HepG2 (cell line): ENCODE results near the gene PLRG1. TPM values are rescaled to one million over a fixed set of nuclear protein-coding genes. Genes with fewer than 3 reads are reported as not detected.
A peak's percentile ranks its signal among the peaks of the same experiment; 100 is the strongest.

Experiments
- BCLAF1 ChIP-seq: fragments of 450-650 bp; IDR thresholded peaks from 2 replicates; pipeline ENCODE4 v1.6.1; 2017; ENCODE audit warnings: mild to moderate bottlenecking
- DR1 ChIP-seq: sonication (generic); formaldehyde crosslinking; IDR thresholded peaks from 2 replicates; pipeline ENCODE4 v1.8.0; 2021; ENCODE audit warnings: mild to moderate bottlenecking, missing genetic modification reagents, inconsistent platforms
- DRAP1 ChIP-seq: IDR thresholded peaks from 2 replicates; pipeline ENCODE4 v1.6.1; 2016; ENCODE audit warnings: missing genetic modification reagents, missing compliant biosample characterization
- ELF4 ChIP-seq: sonication (generic); formaldehyde crosslinking; IDR thresholded peaks from 2 replicates; pipeline ENCODE4 v1.5.0; 2020; ENCODE audit warnings: missing genetic modification reagents, mild to moderate bottlenecking, moderate library complexity, borderline replicate concordance
- GLI4 ChIP-seq: sonication (generic); formaldehyde crosslinking; IDR thresholded peaks from 2 replicates; pipeline ENCODE4 v1.5.1; 2020; ENCODE audit warnings: missing genetic modification reagents, mild to moderate bottlenecking, moderate library complexity, borderline replicate concordance
- KLF15 ChIP-seq: sonication (generic); formaldehyde crosslinking; IDR thresholded peaks from 2 replicates; pipeline ENCODE4 v1.8.1; 2023; ENCODE audit warnings: borderline replicate concordance, mild to moderate bottlenecking, inconsistent platforms, missing genetic modification reagents, mixed read lengths
- POLR2AphosphoS2 ChIP-seq: IDR thresholded peaks from 2 replicates; pipeline ENCODE4 v1.6.1; 2011; ENCODE audit warnings: low read depth, low read length, improper control_type of control experiment
- RFX3 ChIP-seq: IDR thresholded peaks from 2 replicates; pipeline ENCODE4 v1.6.1; 2016; ENCODE audit warnings: missing biosample characterization, missing genetic modification reagents
- SOX13 ChIP-seq, 3 experiments: fragments of 450-650 bp in 1 of 3; sonication (generic) in 1 of 3; formaldehyde crosslinking in 1 of 3; IDR thresholded peaks in 2 of 3; conservative IDR thresholded peaks in 1 of 3; 2 replicates each; pipeline versions ENCODE4 v1.5.0 to v1.6.1; 2016 to 2020; ENCODE audit warnings: antibody characterized with exemption in 1 of 3, mild to moderate bottlenecking in 1 of 3, missing compliant biosample characterization in 1 of 3, missing genetic modification reagents in 1 of 3, moderate library complexity in 1 of 3
- TAF1 ChIP-seq: sonication (generic); formaldehyde crosslinking; IDR thresholded peaks from 2 replicates; pipeline ENCODE4 v1.4.0; 2020; ENCODE audit warnings: missing genetic modification reagents
- TARDBP ChIP-seq: sonication (generic); formaldehyde crosslinking; IDR thresholded peaks from 2 replicates; pipeline ENCODE4 v1.8.0; 2022; ENCODE audit warnings: mild to moderate bottlenecking, missing genetic modification reagents
- ZNF20 ChIP-seq: sonication (generic); formaldehyde crosslinking; IDR thresholded peaks from 2 replicates; pipeline ENCODE4 v1.4.0; 2020; ENCODE audit warnings: mild to moderate bottlenecking, moderate library complexity, missing genetic modification reagents
- ZNF598 ChIP-seq: sonication (generic); formaldehyde crosslinking; IDR thresholded peaks from 2 replicates; pipeline ENCODE4 v1.5.1; 2020; ENCODE audit warnings: mild to moderate bottlenecking, missing genetic modification reagents, borderline replicate concordance
- ZNF879 ChIP-seq: sonication (generic); formaldehyde crosslinking; IDR thresholded peaks from 2 replicates; pipeline ENCODE4 v1.8.1; 2023; ENCODE audit warnings: missing genetic modification reagents
- ZNF883 ChIP-seq: sonication (generic); formaldehyde crosslinking; IDR thresholded peaks from 2 replicates; pipeline ENCODE4 v1.5.1; 2020; ENCODE audit warnings: mild to moderate bottlenecking, missing genetic modification reagents; ENCODE audit errors: not compliant biosample characterization
- polyA plus RNA-seq, 8 experiments: library from polyadenylated mRNA; depleted of rRNA in 3 of 8; stranded (reverse) in 7 of 8; unstranded in 1 of 8; fragments of >200 nt; fragmentation: Illumina TruSeq in 4 of 8; extraction: Trizol in 4 of 8; gene quantifications; 2 replicates each; pipeline versions ENCODE4 v1.2.1 to v1.2.3, GENCODE V29; 2011 to 2016; ENCODE audit warnings: low read depth in 4 of 8, missing spikeins in 1 of 8, mixed read lengths in 1 of 8; ENCODE audit not compliant: insufficient read depth in 1 of 8
- total RNA-seq, 5 experiments: library from RNA; depleted of rRNA; stranded (reverse); fragments of >200 nt; fragmentation: Illumina TruSeq; extraction: Trizol; gene quantifications; 2 replicates each; pipeline ENCODE4 v1.2.3, GENCODE V29; 2016; ENCODE audit warnings: low read depth in 1 of 5
- TF ChIP-seq, protein P1 (sequence below): sonication (generic); formaldehyde crosslinking; IDR thresholded peaks from 2 replicates; pipeline ENCODE4 v1.4.0; 2020; ENCODE audit warnings: low read depth, mild to moderate bottlenecking, missing genetic modification reagents
- TF ChIP-seq, protein P2 (sequence below): IDR thresholded peaks from 2 replicates; pipeline ENCODE4 v1.6.1; 2016; ENCODE audit warnings: mild to moderate bottlenecking
- TF ChIP-seq, protein P3 (sequence below): sonication (generic); formaldehyde crosslinking; IDR thresholded peaks from 2 replicates; pipeline ENCODE4 v1.4.0; 2020; ENCODE audit warnings: missing genetic modification reagents, borderline replicate concordance

The PLRG1 gene
- total and polyA plus RNA-seq, 2 of the 13 experiments (the other 11 are each of a cell fraction or from before 2014, with no cell fraction given): 77.3 to 110 TPM

DNA sequence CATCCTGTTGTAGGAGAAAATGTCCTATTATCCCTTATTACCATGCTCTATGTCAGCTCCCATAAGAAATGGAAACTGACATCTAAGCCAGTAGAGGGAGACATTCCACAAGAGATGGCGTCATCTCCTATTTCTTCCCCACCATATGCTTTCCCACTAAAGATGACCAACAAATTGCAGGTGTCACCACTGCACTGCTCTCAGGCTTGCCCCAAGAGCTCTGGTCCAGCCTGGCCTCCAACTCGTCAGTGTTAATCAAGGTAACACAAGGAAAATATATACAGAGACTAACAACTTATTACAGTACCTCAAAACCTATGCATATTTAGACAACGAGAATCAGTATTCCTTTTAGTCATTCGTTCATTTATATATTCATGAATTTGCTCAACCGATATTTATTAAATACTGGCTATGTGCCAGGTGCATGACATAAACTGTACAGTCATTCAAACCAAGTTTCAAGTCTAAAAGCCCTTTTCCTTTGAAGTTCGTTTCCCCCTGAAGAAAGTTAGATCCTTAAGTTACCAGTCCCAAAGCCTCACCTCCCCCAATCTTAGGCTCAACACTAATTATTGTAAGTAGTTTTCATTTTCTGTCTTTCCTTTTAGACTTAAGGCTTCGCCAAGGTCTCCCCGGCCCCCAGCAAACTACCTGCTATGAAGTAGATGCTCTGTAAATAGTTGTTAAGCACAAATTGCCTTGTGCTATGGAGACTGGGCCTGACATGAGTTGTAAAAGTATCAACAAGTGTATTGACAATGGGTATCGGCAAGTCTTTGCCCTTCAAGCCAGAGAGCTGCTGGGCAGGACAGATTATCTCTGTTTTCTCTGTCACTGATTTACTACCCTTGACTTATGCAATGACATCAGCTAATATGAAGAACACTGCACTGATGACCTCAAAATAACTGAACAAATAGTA lies 9.6 kb upstream of the PLRG1 start (continued):
- TF ChIP-seq BCLAF1 (no peak), GLI4 (no peak), ZNF879 (CRISPR knock-in tag) (no peak), RFX3 (CRISPR knock-in tag) (no peak), ZNF598 (CRISPR knock-in tag) (no peak), TAF1 (CRISPR knock-in tag) (no peak), KLF15 (CRISPR knock-in tag) (no peak), POLR2AphosphoS2 (no peak), ZNF883 (no peak), DRAP1 (CRISPR knock-in tag) (peak; percentile 84), SOX13 (IDR thresholded peaks at IDR 0.05) (peak; percentile 87), SOX13 (CRISPR knock-in tag; conservative IDR thresholded peaks at IDR 0.05 in 1 of 2, IDR thresholded peaks at IDR 0.05 in 1 of 2) (peak in 1 of 2 experiments; percentile 98; a peak in 2 of 4 replicates), DR1 (CRISPR knock-in tag) (no peak), ZNF20 (no peak), TARDBP (CRISPR knock-in tag) (peak; percentile 90), ELF4 (CRISPR knock-in tag) (no peak)
- TF ChIP-seq, protein P1, sequence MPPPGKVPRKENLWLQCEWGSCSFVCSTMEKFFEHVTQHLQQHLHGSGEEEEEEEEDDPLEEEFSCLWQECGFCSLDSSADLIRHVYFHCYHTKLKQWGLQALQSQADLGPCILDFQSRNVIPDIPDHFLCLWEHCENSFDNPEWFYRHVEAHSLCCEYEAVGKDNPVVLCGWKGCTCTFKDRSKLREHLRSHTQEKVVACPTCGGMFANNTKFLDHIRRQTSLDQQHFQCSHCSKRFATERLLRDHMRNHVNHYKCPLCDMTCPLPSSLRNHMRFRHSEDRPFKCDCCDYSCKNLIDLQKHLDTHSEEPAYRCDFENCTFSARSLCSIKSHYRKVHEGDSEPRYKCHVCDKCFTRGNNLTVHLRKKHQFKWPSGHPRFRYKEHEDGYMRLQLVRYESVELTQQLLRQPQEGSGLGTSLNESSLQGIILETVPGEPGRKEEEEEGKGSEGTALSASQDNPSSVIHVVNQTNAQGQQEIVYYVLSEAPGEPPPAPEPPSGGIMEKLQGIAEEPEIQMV (CRISPR knock-in tag): no peak
- TF ChIP-seq, protein P2, sequence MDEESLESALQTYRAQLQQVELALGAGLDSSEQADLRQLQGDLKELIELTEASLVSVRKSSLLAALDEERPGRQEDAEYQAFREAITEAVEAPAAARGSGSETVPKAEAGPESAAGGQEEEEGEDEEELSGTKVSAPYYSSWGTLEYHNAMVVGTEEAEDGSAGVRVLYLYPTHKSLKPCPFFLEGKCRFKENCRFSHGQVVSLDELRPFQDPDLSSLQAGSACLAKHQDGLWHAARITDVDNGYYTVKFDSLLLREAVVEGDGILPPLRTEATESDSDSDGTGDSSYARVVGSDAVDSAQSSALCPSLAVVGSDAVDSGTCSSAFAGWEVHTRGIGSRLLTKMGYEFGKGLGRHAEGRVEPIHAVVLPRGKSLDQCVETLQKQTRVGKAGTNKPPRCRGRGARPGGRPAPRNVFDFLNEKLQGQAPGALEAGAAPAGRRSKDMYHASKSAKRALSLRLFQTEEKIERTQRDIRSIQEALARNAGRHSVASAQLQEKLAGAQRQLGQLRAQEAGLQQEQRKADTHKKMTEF (CRISPR knock-in tag): peak; percentile 83
- TF ChIP-seq, protein P3, sequence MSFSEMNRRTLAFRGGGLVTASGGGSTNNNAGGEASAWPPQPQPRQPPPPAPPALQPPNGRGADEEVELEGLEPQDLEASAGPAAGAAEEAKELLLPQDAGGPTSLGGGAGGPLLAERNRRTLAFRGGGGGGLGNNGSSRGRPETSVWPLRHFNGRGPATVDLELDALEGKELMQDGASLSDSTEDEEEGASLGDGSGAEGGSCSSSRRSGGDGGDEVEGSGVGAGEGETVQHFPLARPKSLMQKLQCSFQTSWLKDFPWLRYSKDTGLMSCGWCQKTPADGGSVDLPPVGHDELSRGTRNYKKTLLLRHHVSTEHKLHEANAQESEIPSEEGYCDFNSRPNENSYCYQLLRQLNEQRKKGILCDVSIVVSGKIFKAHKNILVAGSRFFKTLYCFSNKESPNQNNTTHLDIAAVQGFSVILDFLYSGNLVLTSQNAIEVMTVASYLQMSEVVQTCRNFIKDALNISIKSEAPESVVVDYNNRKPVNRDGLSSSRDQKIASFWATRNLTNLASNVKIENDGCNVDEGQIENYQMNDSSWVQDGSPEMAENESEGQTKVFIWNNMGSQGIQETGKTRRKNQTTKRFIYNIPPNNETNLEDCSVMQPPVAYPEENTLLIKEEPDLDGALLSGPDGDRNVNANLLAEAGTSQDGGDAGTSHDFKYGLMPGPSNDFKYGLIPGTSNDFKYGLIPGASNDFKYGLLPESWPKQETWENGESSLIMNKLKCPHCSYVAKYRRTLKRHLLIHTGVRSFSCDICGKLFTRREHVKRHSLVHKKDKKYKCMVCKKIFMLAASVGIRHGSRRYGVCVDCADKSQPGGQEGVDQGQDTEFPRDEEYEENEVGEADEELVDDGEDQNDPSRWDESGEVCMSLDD: no peak
